ENCODE data around the gene PXK. TPM values are rescaled to one million over a fixed set of nuclear protein-coding genes. Genes with fewer than 3 reads are reported as not detected.

Gene PXK
- total RNA-seq, 3 donors from 2014 or later (not counting 1 experiment from before 2014, with no cell fraction given) = 42.1 to 53.8 (median 48.9) TPM

- intact Hi-C loops (cut with micrococcal nuclease) = no loop called here
- no peaks in the 10 kb centered on the region for H3K4me1 Mint-ChIP-seq
- Histone ChIP-seq H3K36me3 (ENCODE audit: control insufficient read depth, insufficient read depth, low read length) (peaks cover 14% of the 10 kb centered on the region), H3K4me1 (ENCODE audit: control insufficient read depth, insufficient read depth, low read length) (no peaks in the 10 kb centered on the region), H3K9me3 (ENCODE audit: control insufficient read depth, insufficient read depth, low read length) (no peaks in the 10 kb centered on the region), H3K27me3 (ENCODE audit: control insufficient read depth, insufficient read depth, low read length) (no peaks in the 10 kb centered on the region), H3K4me3 (ENCODE audit: low read length) (no peak overlapping the region), H3K27ac (ENCODE audit: low read length) (no peak overlapping the region)
- DNase-seq (no peak), ATAC-seq (no peak)
- no peak overlapping the region for H3K4me3 Mint-ChIP-seq
- H3K9me3 Mint-ChIP-seq = no peaks in the 10 kb centered on the region
- TF ChIP-seq CTCF (IDR thresholded peaks at IDR 0.05) = no peak
- WGBS (ENCODE audit: insufficient coverage) = no CpG with 5 or more reads among the region's 4 CpGs
- H3K27ac Mint-ChIP-seq = no peak overlapping the region
- no peaks in the 10 kb centered on the region for H3K27me3 Mint-ChIP-seq (ENCODE audit: low read depth in 2 of 2)
- peaks cover 15% of the 10 kb centered on the region for H3K36me3 Mint-ChIP-seq
These were observed 71.7 kb downstream of the PXK start for GRCh38 chr3:58404396-58404795.

- H3K27me3 Mint-ChIP-seq (ENCODE audit: low read depth in 2 of 2) = no peaks in the 10 kb centered on the region
- no peak overlapping the region for H3K4me3 ChIP-seq (ENCODE audit: low read length)
- TF ChIP-seq CTCF (IDR thresholded peaks at IDR 0.05) = no peak
- H3K36me3 Mint-ChIP-seq = peaks cover 30% of the 10 kb centered on the region
- intact Hi-C loops (cut with micrococcal nuclease) = no loop called here
- H3K36me3 ChIP-seq (ENCODE audit: control insufficient read depth, insufficient read depth, low read length) = peaks cover 29% of the 10 kb centered on the region
- ATAC-seq (no peak), DNase-seq (no peak)
- H3K27ac Mint-ChIP-seq = no peak overlapping the region
- no peaks in the 10 kb centered on the region for H3K27me3 ChIP-seq (ENCODE audit: control insufficient read depth, insufficient read depth, low read length)
- H3K4me3 Mint-ChIP-seq = no peak overlapping the region
- no peaks in the 10 kb centered on the region for H3K9me3 ChIP-seq (ENCODE audit: control insufficient read depth, insufficient read depth, low read length)
- no peaks in the 10 kb centered on the region for H3K9me3 Mint-ChIP-seq
- no peak overlapping the region for H3K27ac ChIP-seq (ENCODE audit: low read length)
- WGBS (ENCODE audit: insufficient coverage) = 75% methylated on average over 5 of the region's 5 CpGs
- no peaks in the 10 kb centered on the region for H3K4me1 ChIP-seq (ENCODE audit: control insufficient read depth, insufficient read depth, low read length)
- no peaks in the 10 kb centered on the region for H3K4me1 Mint-ChIP-seq
These were observed 76.2 kb downstream of the PXK start for GRCh38 chr3:58408906-58409305.

DNA sequence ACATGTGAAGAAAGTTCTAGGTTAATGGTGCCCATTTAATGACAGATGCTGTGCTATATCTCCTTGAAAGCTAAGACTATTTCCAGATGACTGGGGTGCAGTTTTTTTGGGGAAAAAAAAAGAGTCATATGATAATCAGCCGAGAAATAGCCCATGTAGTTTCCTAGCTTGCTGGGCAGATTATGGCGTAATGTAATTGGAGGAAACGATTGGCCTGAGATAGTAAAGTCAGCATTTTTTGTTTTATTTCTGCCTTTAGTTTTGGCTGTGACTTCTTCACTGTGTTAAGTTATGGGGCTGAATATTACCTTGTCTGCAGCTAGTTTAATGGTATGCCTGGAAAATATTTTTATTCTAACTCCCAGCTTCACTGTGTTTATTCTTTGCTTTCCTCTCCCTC is 77.0 kb downstream of the PXK start:
- DNase-seq (no peak), ATAC-seq (no peak)
- H3K36me3 Mint-ChIP-seq = peaks cover 30% of the 10 kb centered on the region
- no peak overlapping the region for H3K27ac ChIP-seq (ENCODE audit: low read length)
- no peaks in the 10 kb centered on the region for H3K27me3 ChIP-seq (ENCODE audit: control insufficient read depth, insufficient read depth, low read length)
- no peaks in the 10 kb centered on the region for H3K4me1 ChIP-seq (ENCODE audit: control insufficient read depth, insufficient read depth, low read length)
- H3K4me3 Mint-ChIP-seq = no peak overlapping the region
- H3K27ac Mint-ChIP-seq = no peak overlapping the region
- no peaks in the 10 kb centered on the region for H3K9me3 Mint-ChIP-seq
- peaks cover 0 to 6% of the 10 kb centered on the region in 2 donors for H3K4me1 Mint-ChIP-seq
- TF ChIP-seq CTCF (IDR thresholded peaks at IDR 0.05) = no peak
- peaks cover 29% of the 10 kb centered on the region for H3K36me3 ChIP-seq (ENCODE audit: control insufficient read depth, insufficient read depth, low read length)
- H3K9me3 ChIP-seq (ENCODE audit: control insufficient read depth, insufficient read depth, low read length) = no peaks in the 10 kb centered on the region
- WGBS (ENCODE audit: insufficient coverage) = 86% methylated on average over 3 of the region's 3 CpGs
- H3K27me3 Mint-ChIP-seq (ENCODE audit: low read depth in 2 of 2) = no peaks in the 10 kb centered on the region
- H3K4me3 ChIP-seq (ENCODE audit: low read length) = no peak overlapping the region
- intact Hi-C loops (cut with micrococcal nuclease) = no loop called here

DNA sequence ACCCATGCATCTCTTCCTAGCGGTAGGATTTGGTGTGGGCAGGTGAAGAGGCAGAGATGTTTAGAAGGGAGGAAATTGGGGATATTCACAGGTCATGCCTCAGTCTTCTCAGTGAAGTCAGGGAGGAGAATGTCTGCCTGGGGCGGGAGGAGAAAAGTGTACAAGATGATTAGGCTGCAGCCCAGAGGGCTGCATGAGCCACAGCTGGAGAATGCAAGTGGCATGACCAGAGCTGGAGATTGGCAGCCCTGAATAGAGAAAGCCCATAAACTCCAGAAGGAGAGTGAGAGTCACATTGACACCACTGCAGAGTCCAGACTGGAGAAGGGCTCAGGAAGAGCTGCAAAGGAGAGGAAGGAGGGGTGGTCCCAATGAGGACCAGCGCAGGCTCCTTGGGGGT is 78.3 kb downstream of the PXK start:
- Histone ChIP-seq H3K4me1 (ENCODE audit: control insufficient read depth, insufficient read depth, low read length) (no peaks in the 10 kb centered on the region), H3K36me3 (ENCODE audit: control insufficient read depth, insufficient read depth, low read length) (peaks cover 29% of the 10 kb centered on the region), H3K27me3 (ENCODE audit: control insufficient read depth, insufficient read depth, low read length) (no peaks in the 10 kb centered on the region), H3K27ac (ENCODE audit: low read length) (no peak overlapping the region), H3K9me3 (ENCODE audit: control insufficient read depth, insufficient read depth, low read length) (no peaks in the 10 kb centered on the region), H3K4me3 (ENCODE audit: low read length) (no peak overlapping the region)
- no peak for TF ChIP-seq CTCF (IDR thresholded peaks at IDR 0.05)
- intact Hi-C loops (cut with micrococcal nuclease) = no loop called here
- Mint-ChIP-seq H3K27me3 (ENCODE audit: low read depth in 2 of 2) (no peaks in the 10 kb centered on the region), H3K36me3 (peaks cover 30% of the 10 kb centered on the region), H3K4me1 (peaks cover 0 to 9% of the 10 kb centered on the region in 2 donors), H3K27ac (no peak overlapping the region), H3K4me3 (no peak overlapping the region), H3K9me3 (no peaks in the 10 kb centered on the region)
- no peak for DNase-seq
- 99% methylated on average over 3 of the region's 3 CpGs for WGBS (ENCODE audit: insufficient coverage)
- no peak for ATAC-seq
